ENCODE results near the gene ACTN1.

DNA sequence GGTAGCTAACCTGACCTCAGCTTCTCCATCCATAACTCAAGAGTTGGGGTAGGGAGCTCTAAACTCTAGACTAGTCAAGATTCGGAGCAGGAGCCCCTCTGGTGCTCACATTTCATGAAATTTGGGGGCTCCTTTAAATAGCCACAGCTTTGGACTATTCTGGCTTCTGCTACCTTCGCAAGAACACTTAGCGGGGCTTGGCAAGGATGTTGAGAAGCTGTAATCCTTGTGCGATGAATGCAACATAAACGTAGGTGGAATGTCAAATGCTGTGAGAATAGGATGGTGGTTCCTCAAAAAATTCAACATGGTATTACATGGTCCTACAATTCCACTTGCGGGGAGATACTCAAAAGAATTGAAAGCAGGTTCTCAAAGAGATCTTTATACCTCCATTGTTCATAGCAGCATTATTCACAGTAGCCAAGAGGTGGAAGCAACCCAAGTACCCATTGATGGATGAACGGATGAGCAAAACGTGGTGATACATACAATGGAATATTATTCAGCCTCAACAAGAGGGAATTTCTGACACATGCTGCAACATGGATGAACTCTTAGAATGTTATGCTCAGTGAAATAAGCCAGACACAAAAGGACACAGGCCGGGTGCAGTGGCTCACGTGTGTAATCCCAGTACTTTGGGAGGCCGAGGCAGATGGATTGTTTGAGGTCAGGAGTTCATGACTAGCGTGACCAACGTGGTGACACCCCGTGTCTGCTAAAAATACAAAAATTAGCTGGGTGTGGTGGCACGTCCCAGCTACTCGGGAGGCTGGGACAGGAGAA lies 73.8 kb downstream of the ACTN1 start:
- TF ChIP-seq CTCF (IDR thresholded peaks at IDR 0.05; ENCODE audit: low read depth, low read length) = no peak
- TF ChIP-seq EZH2phosphoT487 (IDR thresholded peaks at IDR 0.05; ENCODE audit: low read depth) = no peak
